ENCODE results near the gene SAP25.
"Not testable (repeated sequence)": the region's sequence is repeated elsewhere in the genome, so short reads cannot be mapped to it uniquely, and the experiment has no call there.

SAP25 gene

DNA sequence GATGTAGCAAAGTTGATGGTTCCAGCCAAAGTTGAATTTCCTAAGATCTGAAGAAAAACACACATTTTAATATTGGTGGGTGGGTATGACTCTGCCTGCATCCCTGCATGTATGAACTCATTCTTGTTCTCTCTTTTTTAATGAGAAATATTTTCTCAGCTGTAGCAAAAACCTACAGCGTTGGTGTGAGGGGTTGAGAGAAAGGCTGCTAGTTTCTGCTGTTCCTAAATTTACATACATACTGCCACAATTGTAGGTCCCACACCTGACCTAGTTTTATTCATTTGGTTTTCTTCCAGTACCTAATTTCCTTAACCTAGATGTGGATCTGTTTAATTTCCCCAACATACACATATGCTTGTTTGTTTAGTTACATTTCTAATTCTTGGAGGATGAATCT lies 30.1 kb downstream of the SAP25 start:
- peaks cover 11% of the 10 kb centered on the region for H3K27me3 ChIP-seq (ENCODE audit: insufficient read depth, insufficient read length)
- H3K9me3 ChIP-seq (ENCODE audit: insufficient read depth, low read length): no peaks in the 10 kb centered on the region
- TF ChIP-seq ZNF274 (IDR thresholded peaks at IDR 0.05; ENCODE audit: low read depth, low read length) (no peak), SUZ12 (IDR thresholded peaks at IDR 0.05; ENCODE audit: extremely low read depth, insufficient read depth, insufficient read length) (no peak), YY1 (IDR thresholded peaks at IDR 0.05; ENCODE audit: insufficient read depth, insufficient read length) (no peak)
- no peak for DNase-seq (ENCODE audit: low read depth, low spot score)
- H3K9ac ChIP-seq (ENCODE audit: insufficient read length, low read depth): no peak overlapping the region
- no peaks in the 10 kb centered on the region for H3K36me3 ChIP-seq (ENCODE audit: insufficient read depth, insufficient read length, low read length)
- no peak overlapping the region for H3K4me3 ChIP-seq (ENCODE audit: insufficient read length, low read depth)
- H3K4me1 ChIP-seq (ENCODE audit: insufficient read depth, insufficient read length): peaks cover 6% of the 10 kb centered on the region

DNA sequence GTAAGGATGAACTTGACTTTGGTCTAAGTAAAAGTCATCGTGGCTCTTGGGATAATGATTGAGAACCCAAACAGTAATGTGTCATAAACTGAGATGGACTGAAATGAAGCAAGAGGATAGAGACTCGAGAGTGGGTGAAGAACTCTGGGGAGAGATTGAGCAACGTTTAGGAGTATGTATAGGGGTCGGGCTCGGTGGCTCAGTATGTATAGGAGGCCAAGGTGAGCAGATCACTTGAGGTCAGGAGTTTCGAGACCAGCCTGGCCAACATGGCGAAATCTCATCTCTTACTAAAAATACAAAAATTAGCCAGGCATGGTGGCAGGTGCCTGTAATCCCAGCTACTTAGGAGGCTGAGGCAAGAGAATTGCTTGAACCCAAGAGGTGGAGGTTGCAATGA lies 32.4 kb downstream of the SAP25 start:
- not testable (repeated sequence) for H3K4me3 ChIP-seq (ENCODE audit: insufficient read length, low read depth); DNase-seq (ENCODE audit: low read depth, low spot score); H3K9ac ChIP-seq (ENCODE audit: insufficient read length, low read depth); H3K4me1 ChIP-seq (ENCODE audit: insufficient read depth, insufficient read length); H3K9me3 ChIP-seq (ENCODE audit: insufficient read depth, low read length); H3K36me3 ChIP-seq (ENCODE audit: insufficient read depth, insufficient read length, low read length)
- H3K27me3 ChIP-seq (ENCODE audit: insufficient read depth, insufficient read length): peaks cover 11% of the 10 kb centered on the region

GRCh38 chr7:100540073-100540723 lies 33.5 kb downstream of the SAP25 start:
- peak overlapping the region; percentile 60 for H3K4me3 ChIP-seq (ENCODE audit: insufficient read length, low read depth)
- TF ChIP-seq SUZ12 (IDR thresholded peaks at IDR 0.05; ENCODE audit: extremely low read depth, insufficient read depth, insufficient read length) (no peak), YY1 (IDR thresholded peaks at IDR 0.05; ENCODE audit: insufficient read depth, insufficient read length) (no peak), ZNF274 (IDR thresholded peaks at IDR 0.05; ENCODE audit: low read depth, low read length) (no peak)
- H3K9me3 ChIP-seq (ENCODE audit: insufficient read depth, low read length): no peaks in the 10 kb centered on the region
- H3K36me3 ChIP-seq (ENCODE audit: insufficient read depth, insufficient read length, low read length): no peaks in the 10 kb centered on the region
- peak overlapping the region; percentile 64 for H3K9ac ChIP-seq (ENCODE audit: insufficient read length, low read depth)
- peaks cover 6% of the 10 kb centered on the region for H3K4me1 ChIP-seq (ENCODE audit: insufficient read depth, insufficient read length)
- no peak for DNase-seq (ENCODE audit: low read depth, low spot score)
- H3K27me3 ChIP-seq (ENCODE audit: insufficient read depth, insufficient read length): peaks cover 11% of the 10 kb centered on the region

DNA sequence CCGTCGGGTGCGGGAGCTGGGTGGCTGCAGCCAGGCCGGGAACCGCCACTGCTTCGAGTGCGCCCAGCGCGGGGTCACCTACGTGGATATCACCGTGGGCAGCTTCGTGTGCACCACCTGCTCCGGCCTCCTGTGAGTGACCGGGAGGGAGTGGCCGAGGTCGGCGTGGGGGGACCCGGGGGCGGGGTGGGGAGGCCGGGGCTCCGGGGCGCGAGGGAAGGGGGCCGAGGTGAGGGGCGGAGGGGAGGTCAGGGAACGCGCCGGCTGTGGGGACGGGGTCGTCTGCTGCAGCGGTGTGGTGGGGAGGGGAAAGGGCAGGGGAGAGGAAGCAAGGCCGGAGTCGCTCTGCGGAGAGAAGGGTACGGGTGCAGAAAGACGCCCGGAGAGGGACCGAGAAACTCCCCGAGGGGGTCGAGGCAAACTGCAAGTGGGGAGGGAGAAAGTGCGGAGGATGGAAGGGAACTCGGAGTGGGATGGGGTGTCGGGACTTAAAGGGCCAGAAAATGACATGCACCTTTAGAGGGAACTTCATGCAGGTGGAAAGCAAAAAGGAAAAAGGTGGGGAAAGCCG lies 34.2 kb downstream of the SAP25 start:
- no peak for TF ChIP-seq YY1 (IDR thresholded peaks at IDR 0.05; ENCODE audit: insufficient read depth, insufficient read length)
- TF ChIP-seq SUZ12 (IDR thresholded peaks at IDR 0.05; ENCODE audit: extremely low read depth, insufficient read depth, insufficient read length): no peak
- TF ChIP-seq ZNF274 (IDR thresholded peaks at IDR 0.05; ENCODE audit: low read depth, low read length): no peak
- Histone ChIP-seq H3K9ac (ENCODE audit: insufficient read length, low read depth) (peak overlapping the region; percentile 67), H3K9me3 (ENCODE audit: insufficient read depth, low read length) (no peaks in the 10 kb centered on the region), H3K27me3 (ENCODE audit: insufficient read depth, insufficient read length) (peaks cover 11% of the 10 kb centered on the region), H3K4me3 (ENCODE audit: insufficient read length, low read depth) (peak overlapping the region; percentile 60), H3K36me3 (ENCODE audit: insufficient read depth, insufficient read length, low read length) (no peaks in the 10 kb centered on the region), H3K4me1 (ENCODE audit: insufficient read depth, insufficient read length) (peaks cover 6% of the 10 kb centered on the region)
- DNase-seq (ENCODE audit: low read depth, low spot score): no peak

- peak; percentile 100 for DNase-seq (ENCODE audit: low read depth, low spot score)
- peak within 1 kb of the TSS; percentile 67 for H3K9ac ChIP-seq (ENCODE audit: insufficient read length, low read depth)
- H3K4me3 ChIP-seq (ENCODE audit: insufficient read length, low read depth): peak within 1 kb of the TSS; percentile 60
- H3K36me3 ChIP-seq (ENCODE audit: insufficient read depth, insufficient read length, low read length): no peaks in the 10 kb centered on the region
- no peaks in the 10 kb centered on the region for H3K9me3 ChIP-seq (ENCODE audit: insufficient read depth, low read length)
- peaks cover 11% of the 10 kb centered on the region for H3K27me3 ChIP-seq (ENCODE audit: insufficient read depth, insufficient read length)
- TF ChIP-seq SUZ12 (IDR thresholded peaks at IDR 0.05; ENCODE audit: extremely low read depth, insufficient read depth, insufficient read length) (no peak), ZNF274 (IDR thresholded peaks at IDR 0.05; ENCODE audit: low read depth, low read length) (no peak), YY1 (IDR thresholded peaks at IDR 0.05; ENCODE audit: insufficient read depth, insufficient read length) (no peak)
- H3K4me1 ChIP-seq (ENCODE audit: insufficient read depth, insufficient read length): peaks cover 6% of the 10 kb centered on the region
Observed at GRCh38 chr7:100538654-100539435, 34.9 kb downstream of the SAP25 start, which contains the start of gene AGFG2. AGFG2 (plus strand) TSS chr7:100539203; CDS start chr7:100539347, 144 bp downstream.

DNA sequence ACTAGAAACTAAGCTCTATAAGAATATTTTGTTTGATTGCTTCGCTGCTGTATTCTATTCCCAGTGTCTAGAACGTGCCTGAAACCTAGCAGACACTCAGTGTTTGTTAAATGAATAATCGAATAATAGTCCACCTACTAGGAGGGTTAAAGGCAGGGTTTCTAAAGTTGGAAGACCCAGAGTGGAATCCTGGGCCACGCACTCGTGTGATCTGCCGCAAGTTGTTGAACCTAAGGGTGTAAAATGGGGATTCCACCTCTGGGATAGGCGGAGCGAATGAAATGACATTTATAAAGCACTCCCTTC lies 35.4 kb downstream of the SAP25 start:
- Histone ChIP-seq H3K36me3 (ENCODE audit: insufficient read depth, insufficient read length, low read length) (no peaks in the 10 kb centered on the region), H3K9me3 (ENCODE audit: insufficient read depth, low read length) (no peaks in the 10 kb centered on the region), H3K4me3 (ENCODE audit: insufficient read length, low read depth) (peak overlapping the region; percentile 23), H3K27me3 (ENCODE audit: insufficient read depth, insufficient read length) (peaks cover 11% of the 10 kb centered on the region), H3K9ac (ENCODE audit: insufficient read length, low read depth) (peak overlapping the region; percentile 56), H3K4me1 (ENCODE audit: insufficient read depth, insufficient read length) (peaks cover 6% of the 10 kb centered on the region)
- TF ChIP-seq YY1 (IDR thresholded peaks at IDR 0.05; ENCODE audit: insufficient read depth, insufficient read length) (no peak), SUZ12 (IDR thresholded peaks at IDR 0.05; ENCODE audit: extremely low read depth, insufficient read depth, insufficient read length) (no peak), ZNF274 (IDR thresholded peaks at IDR 0.05; ENCODE audit: low read depth, low read length) (no peak)
- no peak for DNase-seq (ENCODE audit: low read depth, low spot score)

DNA sequence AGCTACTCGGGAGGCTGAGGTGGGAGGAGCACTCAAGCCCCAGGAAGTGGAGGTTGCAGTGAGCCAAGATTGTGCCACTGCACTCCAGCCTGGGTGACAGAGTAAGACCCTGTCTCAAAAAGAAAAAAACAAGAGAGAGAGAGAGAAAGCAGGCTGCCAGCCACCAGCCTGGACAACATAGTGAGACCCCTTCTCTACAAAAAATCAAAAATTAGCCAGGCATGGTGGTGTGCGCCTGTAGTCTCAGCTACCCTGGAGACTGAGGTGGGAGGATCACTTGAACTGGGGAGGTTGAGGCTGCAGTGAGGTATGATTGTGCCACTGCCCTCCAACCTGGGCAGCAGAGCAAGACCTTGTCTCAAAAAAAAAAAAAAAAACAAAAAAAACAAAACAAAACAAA lies 37.0 kb downstream of the SAP25 start:
- not testable (repeated sequence) for H3K4me1 ChIP-seq (ENCODE audit: insufficient read depth, insufficient read length); H3K36me3 ChIP-seq (ENCODE audit: insufficient read depth, insufficient read length, low read length); H3K9ac ChIP-seq (ENCODE audit: insufficient read length, low read depth); H3K9me3 ChIP-seq (ENCODE audit: insufficient read depth, low read length); DNase-seq (ENCODE audit: low read depth, low spot score); H3K4me3 ChIP-seq (ENCODE audit: insufficient read length, low read depth)
- peaks cover 11% of the 10 kb centered on the region for H3K27me3 ChIP-seq (ENCODE audit: insufficient read depth, insufficient read length)

DNA sequence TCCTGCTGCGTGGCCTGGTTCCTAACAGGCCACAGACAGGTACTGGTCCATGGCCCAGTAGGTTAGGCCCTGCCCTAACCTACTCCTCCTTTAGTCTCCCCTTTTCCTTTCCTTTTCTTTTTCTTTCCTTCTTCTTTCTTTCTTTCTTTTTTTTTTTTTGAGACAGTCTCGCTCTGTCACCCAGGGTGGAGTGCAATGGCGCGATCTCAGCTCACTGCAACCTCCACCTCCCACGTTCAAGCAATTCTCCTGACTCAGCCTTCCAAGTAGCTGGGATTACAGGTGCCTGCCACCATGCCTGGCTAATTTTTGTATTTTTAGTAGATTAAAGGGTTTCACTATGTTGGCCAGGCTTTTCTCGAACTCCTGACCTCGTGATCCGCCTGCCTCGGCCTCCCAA lies 37.7 kb downstream of the SAP25 start:
- not testable (repeated sequence) for H3K36me3 ChIP-seq (ENCODE audit: insufficient read depth, insufficient read length, low read length); H3K4me3 ChIP-seq (ENCODE audit: insufficient read length, low read depth); H3K4me1 ChIP-seq (ENCODE audit: insufficient read depth, insufficient read length); H3K9me3 ChIP-seq (ENCODE audit: insufficient read depth, low read length); DNase-seq (ENCODE audit: low read depth, low spot score)
- Histone ChIP-seq H3K27me3 (ENCODE audit: insufficient read depth, insufficient read length) (peaks cover 11% of the 10 kb centered on the region), H3K9ac (ENCODE audit: insufficient read length, low read depth) (peak overlapping the region; percentile 17)
